ENCODE results near the gene MID1IP1.

Gene MID1IP1

GRCh38 chrX:38817004-38817703, 15.9 kb downstream of the MID1IP1 start:
- no peak overlapping the region for H3K27ac ChIP-seq
- TF ChIP-seq, protein P1, sequence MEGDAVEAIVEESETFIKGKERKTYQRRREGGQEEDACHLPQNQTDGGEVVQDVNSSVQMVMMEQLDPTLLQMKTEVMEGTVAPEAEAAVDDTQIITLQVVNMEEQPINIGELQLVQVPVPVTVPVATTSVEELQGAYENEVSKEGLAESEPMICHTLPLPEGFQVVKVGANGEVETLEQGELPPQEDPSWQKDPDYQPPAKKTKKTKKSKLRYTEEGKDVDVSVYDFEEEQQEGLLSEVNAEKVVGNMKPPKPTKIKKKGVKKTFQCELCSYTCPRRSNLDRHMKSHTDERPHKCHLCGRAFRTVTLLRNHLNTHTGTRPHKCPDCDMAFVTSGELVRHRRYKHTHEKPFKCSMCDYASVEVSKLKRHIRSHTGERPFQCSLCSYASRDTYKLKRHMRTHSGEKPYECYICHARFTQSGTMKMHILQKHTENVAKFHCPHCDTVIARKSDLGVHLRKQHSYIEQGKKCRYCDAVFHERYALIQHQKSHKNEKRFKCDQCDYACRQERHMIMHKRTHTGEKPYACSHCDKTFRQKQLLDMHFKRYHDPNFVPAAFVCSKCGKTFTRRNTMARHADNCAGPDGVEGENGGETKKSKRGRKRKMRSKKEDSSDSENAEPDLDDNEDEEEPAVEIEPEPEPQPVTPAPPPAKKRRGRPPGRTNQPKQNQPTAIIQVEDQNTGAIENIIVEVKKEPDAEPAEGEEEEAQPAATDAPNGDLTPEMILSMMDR (IDR thresholded peaks at IDR 0.05) = no peak
- TF ChIP-seq ZFX (IDR thresholded peaks at IDR 0.05; ENCODE audit: borderline replicate concordance) = no peak

DNA sequence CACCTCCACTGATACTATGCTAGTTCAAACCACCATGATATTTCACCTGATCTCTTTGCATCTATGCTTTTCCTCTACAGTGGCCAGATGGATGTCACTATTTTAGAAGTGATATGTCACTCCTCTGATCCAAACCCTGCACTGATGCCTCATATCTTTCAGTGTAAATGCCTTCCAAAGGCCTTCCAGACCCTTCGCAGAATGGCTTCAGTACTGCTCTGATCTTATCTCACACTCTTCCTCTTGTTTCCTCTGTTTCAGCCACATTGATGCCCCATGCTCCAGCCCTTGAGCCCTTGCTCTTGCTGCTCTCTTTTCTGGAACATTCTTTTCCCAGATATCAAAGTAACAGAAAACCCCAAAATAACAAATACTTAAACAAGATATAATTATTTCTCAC, 17.9 kb downstream of the MID1IP1 start:
- TF ChIP-seq ZFX (IDR thresholded peaks at IDR 0.05; ENCODE audit: borderline replicate concordance) = no peak
- TF ChIP-seq, protein P1 (IDR thresholded peaks at IDR 0.05) = no peak

GRCh38 chrX:38819709-38820108, 18.4 kb downstream of the MID1IP1 start:
- TF ChIP-seq, protein P1 (IDR thresholded peaks at IDR 0.05) = no peak
- no peak for TF ChIP-seq ZFX (IDR thresholded peaks at IDR 0.05; ENCODE audit: borderline replicate concordance)

More for the DNA sequence above, 17.9 kb downstream of the MID1IP1 start:
- H3K27ac ChIP-seq = no peak overlapping the region

DNA sequence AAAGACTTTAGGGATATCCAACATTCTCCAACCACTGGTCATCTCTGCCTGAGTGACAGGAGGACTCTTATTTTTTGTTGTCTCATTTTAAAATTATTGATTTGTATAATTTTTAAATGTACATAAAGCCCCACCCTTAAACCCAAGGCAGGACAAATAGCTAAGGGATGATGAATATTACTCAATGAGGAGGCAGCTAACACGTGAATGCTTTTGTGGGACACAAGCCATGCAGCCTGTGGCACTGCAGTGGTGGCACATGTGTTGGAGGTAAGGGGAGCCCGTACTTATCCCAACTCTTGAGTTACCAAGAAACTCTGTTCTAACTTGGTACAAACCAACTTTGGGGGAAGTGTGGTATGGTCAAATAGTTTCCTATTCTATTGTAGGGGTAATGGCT, 19.5 kb downstream of the MID1IP1 start:
- TF ChIP-seq ZFX (IDR thresholded peaks at IDR 0.05; ENCODE audit: borderline replicate concordance) = no peak
- TF ChIP-seq, protein P1 (IDR thresholded peaks at IDR 0.05) = no peak
- H3K27ac ChIP-seq = no peak overlapping the region

More at GRCh38 chrX:38819709-38820108, 18.4 kb downstream of the MID1IP1 start:
- H3K27ac ChIP-seq = no peak overlapping the region

DNA sequence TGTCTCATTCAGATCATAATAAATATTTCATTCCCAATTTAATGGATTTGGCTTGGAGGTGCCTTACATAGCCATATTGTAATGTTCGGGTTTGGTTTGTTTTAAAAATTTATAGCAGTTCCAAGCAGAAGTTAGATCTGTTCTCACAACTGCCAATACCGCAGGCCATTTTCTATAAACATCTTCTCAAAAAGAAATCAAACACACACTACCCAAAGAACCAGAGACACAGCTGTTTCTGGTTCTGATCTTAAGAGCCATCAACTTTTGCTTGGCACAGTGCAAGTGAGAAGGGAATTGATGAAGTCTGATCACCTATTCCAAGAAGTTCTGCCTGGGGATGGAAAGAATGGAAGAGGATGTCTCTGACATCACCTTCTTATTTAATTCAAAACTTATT, 22.9 kb downstream of the MID1IP1 start:
- no peak overlapping the region for H3K27ac ChIP-seq
- no peak for TF ChIP-seq ZFX (IDR thresholded peaks at IDR 0.05; ENCODE audit: borderline replicate concordance)
- TF ChIP-seq, protein P1 (IDR thresholded peaks at IDR 0.05) = no peak

DNA sequence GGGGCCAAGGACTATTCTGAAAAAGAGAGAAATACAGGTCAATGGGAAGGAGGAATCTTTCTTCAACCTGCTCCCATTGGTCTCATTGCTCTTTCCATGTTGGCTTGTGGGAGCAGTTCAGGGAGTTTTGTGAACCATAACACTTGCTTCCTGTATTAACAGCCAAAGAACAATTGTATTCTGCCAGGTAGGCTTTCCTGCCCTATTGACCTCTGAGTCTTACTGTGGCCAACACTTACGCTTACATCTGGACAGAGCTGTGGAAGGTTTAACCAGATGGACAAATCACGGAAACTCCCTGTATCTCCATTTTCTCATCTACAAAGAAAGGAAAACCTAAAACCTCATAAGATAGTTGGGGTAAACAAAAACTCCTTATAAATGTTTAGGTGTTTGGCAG, 30.7 kb downstream of the MID1IP1 start:
- TF ChIP-seq ZFX (IDR thresholded peaks at IDR 0.05; ENCODE audit: borderline replicate concordance) = no peak
- TF ChIP-seq, protein P1 (IDR thresholded peaks at IDR 0.05) = no peak
- H3K27ac ChIP-seq = no peak overlapping the region

DNA sequence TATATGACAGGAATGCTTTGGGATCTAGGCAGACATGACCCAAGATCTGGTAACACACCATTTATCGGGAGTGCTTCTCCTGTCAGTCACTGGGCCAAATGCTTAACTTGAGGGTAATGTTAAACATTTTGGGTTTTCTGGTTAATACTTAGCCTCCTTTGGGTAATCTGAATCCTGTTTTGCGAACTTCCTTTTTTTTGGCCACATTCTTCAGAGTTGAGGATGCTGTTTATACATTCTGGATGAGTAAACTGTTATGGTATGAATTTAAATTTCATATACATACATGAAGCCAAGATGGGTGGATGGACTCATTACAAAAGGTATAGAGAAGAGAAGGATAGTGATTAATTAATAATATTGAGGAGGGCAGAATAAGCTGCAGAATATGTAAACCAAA, 36.1 kb downstream of the MID1IP1 start:
- TF ChIP-seq ZFX (IDR thresholded peaks at IDR 0.05; ENCODE audit: borderline replicate concordance) = no peak
- TF ChIP-seq, protein P1 (IDR thresholded peaks at IDR 0.05) = no peak

More for the DNA sequence above, 36.1 kb downstream of the MID1IP1 start:
- no peak overlapping the region for H3K27ac ChIP-seq
